Measurements from ENCODE around the gene FHIT.
"Not testable (repeated sequence)": the region's sequence is repeated elsewhere in the genome, so short reads cannot be mapped to it uniquely, and the experiment has no call there.

Gene FHIT

DNA sequence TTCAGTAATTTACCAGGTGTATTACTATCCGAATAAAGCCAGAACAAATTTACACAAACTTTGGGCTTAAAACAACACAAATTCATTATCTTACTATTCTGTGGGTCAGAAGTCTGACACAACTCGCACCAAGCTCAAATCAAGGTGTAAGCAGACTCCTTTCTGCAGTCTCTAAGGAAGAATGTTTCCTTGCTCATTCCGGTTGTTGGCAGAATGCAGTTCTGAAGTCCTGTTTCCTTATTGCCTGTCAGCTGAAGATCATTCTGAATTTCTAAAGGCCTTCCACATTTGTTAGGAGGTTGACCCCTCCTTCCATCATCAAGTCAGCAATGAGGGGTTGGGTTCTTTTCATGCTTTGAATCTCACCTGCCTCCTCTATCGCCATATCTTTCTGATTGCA, 183.2 kb downstream of the FHIT start:
- no peak for DNase-seq (ENCODE audit: low read depth)
- no peak overlapping the region for H3K4me3 ChIP-seq (ENCODE audit: low read length)
- TF ChIP-seq, protein P1, sequence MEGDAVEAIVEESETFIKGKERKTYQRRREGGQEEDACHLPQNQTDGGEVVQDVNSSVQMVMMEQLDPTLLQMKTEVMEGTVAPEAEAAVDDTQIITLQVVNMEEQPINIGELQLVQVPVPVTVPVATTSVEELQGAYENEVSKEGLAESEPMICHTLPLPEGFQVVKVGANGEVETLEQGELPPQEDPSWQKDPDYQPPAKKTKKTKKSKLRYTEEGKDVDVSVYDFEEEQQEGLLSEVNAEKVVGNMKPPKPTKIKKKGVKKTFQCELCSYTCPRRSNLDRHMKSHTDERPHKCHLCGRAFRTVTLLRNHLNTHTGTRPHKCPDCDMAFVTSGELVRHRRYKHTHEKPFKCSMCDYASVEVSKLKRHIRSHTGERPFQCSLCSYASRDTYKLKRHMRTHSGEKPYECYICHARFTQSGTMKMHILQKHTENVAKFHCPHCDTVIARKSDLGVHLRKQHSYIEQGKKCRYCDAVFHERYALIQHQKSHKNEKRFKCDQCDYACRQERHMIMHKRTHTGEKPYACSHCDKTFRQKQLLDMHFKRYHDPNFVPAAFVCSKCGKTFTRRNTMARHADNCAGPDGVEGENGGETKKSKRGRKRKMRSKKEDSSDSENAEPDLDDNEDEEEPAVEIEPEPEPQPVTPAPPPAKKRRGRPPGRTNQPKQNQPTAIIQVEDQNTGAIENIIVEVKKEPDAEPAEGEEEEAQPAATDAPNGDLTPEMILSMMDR (conservative IDR thresholded peaks at IDR 0.05; ENCODE audit: low read depth, low read length), result no peak

GRCh38 chr3:61066800-61067199, 184.5 kb downstream of the FHIT start:
- H3K4me3 ChIP-seq (ENCODE audit: low read length), result no peak overlapping the region
- TF ChIP-seq, protein P1 (conservative IDR thresholded peaks at IDR 0.05; ENCODE audit: low read depth, low read length), result no peak
- no peak for DNase-seq (ENCODE audit: low read depth)

GRCh38 chr3:61066222-61066621, 185.0 kb downstream of the FHIT start:
- DNase-seq (ENCODE audit: low read depth); H3K4me3 ChIP-seq (ENCODE audit: low read length): not testable (repeated sequence)

DNA sequence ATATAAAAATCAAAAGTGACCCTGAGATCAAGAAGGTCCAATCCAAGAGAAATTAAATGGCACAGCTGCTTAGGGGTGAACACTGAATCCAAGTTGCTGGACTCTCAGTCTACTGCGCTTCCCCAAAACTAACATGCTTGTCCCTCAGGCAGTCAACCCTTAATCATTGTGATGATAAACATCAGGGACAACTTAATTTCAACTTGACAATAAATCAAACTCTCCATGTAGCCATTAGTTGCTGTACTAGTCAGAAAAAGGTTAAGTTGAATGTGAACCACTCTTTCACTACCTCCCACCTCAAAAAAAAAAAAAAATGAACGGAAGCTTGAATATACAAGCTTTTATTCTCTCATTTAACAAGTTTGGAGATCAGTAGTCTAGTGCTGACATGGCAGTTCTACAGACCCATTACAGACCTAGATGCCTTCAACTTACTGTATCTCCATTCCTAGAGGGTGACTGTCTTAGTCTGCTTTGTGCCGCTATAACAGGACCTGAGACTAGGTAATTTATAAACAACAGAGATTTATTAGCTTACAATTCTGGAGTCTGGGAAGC, 185.7 kb downstream of the FHIT start:
- no peak for DNase-seq (ENCODE audit: low read depth)
- no peak overlapping the region for H3K4me3 ChIP-seq (ENCODE audit: low read length)
- TF ChIP-seq, protein P1 (conservative IDR thresholded peaks at IDR 0.05; ENCODE audit: low read depth, low read length), result no peak

DNA sequence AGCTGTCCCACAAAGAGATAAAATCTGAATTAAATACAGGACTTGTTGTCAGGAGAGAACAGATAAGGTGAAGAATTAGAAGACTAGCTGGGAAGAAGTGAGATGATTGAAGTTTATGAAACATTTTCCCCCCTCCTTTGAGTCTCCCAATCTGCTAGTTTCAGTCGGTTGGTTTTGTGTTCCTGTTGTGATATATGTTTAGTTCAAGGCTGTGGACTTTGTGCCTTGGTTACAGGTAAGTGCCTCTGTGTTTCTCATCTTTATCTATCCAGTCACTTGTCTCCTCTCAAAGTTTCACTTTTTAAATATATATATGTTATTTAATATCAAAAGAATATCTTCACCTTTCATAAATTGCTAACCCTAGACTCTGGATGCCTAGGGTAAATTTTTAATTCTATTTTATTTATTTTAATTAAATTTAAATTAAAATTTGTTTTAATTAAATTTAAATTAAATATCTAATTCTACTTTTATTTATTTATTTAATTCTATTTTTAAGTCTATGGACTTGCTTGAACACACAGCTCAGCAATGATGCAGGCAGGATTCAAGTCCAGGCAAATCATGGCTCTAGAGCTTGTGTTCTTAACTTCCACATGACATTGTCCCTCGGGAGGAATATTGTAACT, 190.0 kb downstream of the FHIT start:
- H3K4me3 ChIP-seq (ENCODE audit: low read length), result no peak overlapping the region
- no peak for DNase-seq (ENCODE audit: low read depth)
- TF ChIP-seq, protein P1 (conservative IDR thresholded peaks at IDR 0.05; ENCODE audit: low read depth, low read length), result no peak

DNA sequence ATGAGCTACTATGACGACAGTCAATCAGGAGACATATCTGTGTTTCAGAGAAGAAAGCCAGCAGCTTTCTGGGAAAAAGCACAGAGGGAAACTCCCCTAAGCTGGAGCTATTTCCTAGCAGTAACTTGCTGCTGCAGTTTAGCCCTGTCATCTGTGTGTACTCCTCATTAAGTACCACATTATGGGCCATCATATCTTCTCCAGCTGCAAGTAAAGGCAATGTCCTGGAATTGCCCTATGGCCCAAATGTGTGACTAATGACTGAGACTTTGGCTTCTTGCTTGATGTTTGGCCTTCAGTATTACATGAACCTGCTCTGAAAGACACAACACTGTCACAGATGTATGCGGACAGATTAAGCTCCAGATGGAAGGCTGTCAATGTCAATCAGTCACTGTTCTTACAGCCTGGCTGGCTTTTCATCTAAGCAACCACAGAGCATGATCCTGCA, 190.8 kb downstream of the FHIT start:
- H3K4me3 ChIP-seq (ENCODE audit: low read length), result no peak overlapping the region
- DNase-seq (ENCODE audit: low read depth), result no peak
- TF ChIP-seq, protein P1 (conservative IDR thresholded peaks at IDR 0.05; ENCODE audit: low read depth, low read length), result no peak

GRCh38 chr3:61058836-61059235, 192.4 kb downstream of the FHIT start:
- TF ChIP-seq, protein P1 (conservative IDR thresholded peaks at IDR 0.05; ENCODE audit: low read depth, low read length), result no peak
- DNase-seq (ENCODE audit: low read depth), result no peak
- no peak overlapping the region for H3K4me3 ChIP-seq (ENCODE audit: low read length)
